ES-I3 (cell line): ENCODE measurements around the gene MDFIC.

Source experiments
- H3K36me3 ChIP-seq: 2 replicates; pipeline ENCODE4 v1.6.1; 2013; ENCODE audit warnings: mild to moderate bottlenecking, low read length, control low read depth, moderate library complexity; ENCODE audit not compliant: insufficient read depth
- H3K4me1 ChIP-seq: 2 replicates; pipeline ENCODE4 v1.6.1; 2013; ENCODE audit warnings: mild to moderate bottlenecking, control low read depth, low read length; ENCODE audit not compliant: insufficient read depth
- H3K9ac ChIP-seq: 2 replicates; pipeline ENCODE4 v1.6.1; 2013; ENCODE audit warnings: low read depth, mild to moderate bottlenecking, low read length, moderate library complexity
- H3K9me3 ChIP-seq: 2 replicates; pipeline ENCODE4 v1.6.1; 2013; ENCODE audit warnings: mild to moderate bottlenecking, low read length, moderate library complexity; ENCODE audit not compliant: control insufficient read depth, insufficient read depth

MDFIC gene

DNA sequence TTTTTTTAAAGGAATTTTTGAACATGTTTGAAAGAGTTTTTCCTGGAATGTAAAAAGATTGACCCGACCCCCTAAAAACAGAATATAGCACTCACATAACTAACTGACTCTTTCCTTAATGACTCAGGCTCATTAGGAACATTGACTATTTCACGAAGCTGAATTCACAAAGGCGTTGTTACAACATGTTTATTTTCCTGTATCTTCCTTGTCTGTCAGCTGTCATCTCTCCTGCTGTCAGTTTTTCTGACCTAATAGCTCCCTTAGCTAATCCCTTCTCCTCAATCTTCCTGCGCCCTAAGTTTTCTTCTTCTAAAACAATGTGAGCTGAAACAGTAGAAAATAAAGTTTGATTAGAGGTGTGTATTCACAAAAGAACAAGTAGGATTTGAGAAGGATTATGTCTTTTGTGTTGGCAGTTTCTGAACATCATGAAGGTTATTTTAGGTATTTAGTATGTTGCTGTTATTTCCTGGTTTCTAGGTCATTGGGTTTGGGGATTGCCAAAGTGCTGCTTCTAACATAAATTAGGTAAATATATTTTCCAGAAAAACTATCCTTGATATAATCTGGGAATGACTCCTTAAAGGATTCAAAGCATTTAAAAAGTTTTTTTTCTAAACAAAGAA is 4.6 kb upstream of the MDFIC start:
- Histone ChIP-seq H3K4me1 (0 out of 2 replicates have a peak, but pooled peaks cover 6% of the 10 kb centered on the region), H3K36me3 (no peaks in the 10 kb centered on the region), H3K9me3 (no peaks in the 10 kb centered on the region; the same call in 1 of the 2 replicates), H3K9ac (no peak overlapping the region)

- Histone ChIP-seq H3K9me3 (no peaks in the 10 kb centered on the region), H3K9ac (no peak overlapping the region), H3K4me1 (peaks cover 13% of the 10 kb centered on the region), H3K36me3 (no peaks in the 10 kb centered on the region)
Observed at GRCh38 chr7:114919587-114919986, 2.3 kb upstream of the MDFIC start.

GRCh38 chr7:114921631-114922025 is 266 bp upstream of the MDFIC start:
- Histone ChIP-seq H3K4me1 (peaks cover 7% of the 10 kb centered on the region), H3K9ac (peak overlapping the region; percentile 95), H3K36me3 (no peaks in the 10 kb centered on the region), H3K9me3 (no peaks in the 10 kb centered on the region)

- Histone ChIP-seq H3K9ac (peak overlapping the region; percentile 95), H3K36me3 (no peaks in the 10 kb centered on the region), H3K9me3 (no peaks in the 10 kb centered on the region), H3K4me1 (peaks cover 7% of the 10 kb centered on the region)
Observed at GRCh38 chr7:114922652-114923402, 933 bp downstream of the MDFIC start.

- peaks cover 7% of the 10 kb centered on the region for H3K4me1 ChIP-seq
- H3K9me3 ChIP-seq = no peaks in the 10 kb centered on the region
- H3K36me3 ChIP-seq = no peaks in the 10 kb centered on the region
- peak overlapping the region; percentile 95 for H3K9ac ChIP-seq
Observed at GRCh38 chr7:114923403-114923713, 1.5 kb downstream of the MDFIC start.

DNA sequence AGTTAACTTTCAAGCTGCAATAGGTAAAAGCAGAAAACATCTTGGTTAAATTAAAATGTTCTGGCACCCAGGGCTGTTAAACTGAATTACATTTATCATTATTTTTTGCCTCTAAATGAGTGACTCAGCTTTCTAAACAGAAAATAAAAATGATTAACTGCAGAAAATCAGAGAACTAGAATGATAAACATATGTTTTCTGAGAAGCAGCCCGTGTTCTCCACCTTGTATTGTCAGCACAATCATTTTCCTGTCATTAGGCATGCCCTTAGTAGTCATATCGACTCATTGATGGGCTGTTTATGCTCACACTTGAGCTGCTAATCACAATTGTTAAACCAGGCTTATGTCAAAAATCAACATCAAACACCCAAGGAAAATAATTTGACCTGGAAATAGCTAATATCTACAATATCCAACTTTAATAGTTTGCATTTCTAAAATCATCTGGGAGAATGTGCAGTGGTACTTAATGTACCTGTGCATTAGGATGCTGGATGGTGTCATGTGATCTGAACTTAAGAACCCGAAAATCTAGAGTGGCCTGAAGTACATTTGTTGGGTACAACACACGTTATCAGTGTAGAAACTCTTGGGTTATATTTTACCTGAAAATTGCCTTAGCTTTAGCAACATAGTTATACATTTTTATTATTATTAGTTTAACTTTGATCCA is 2.3 kb downstream of the MDFIC start:
- Histone ChIP-seq H3K9me3 (no peaks in the 10 kb centered on the region), H3K36me3 (no peaks in the 10 kb centered on the region), H3K9ac (no peak overlapping the region), H3K4me1 (peaks cover 7% of the 10 kb centered on the region)

GRCh38 chr7:114925434-114925833 is 3.5 kb downstream of the MDFIC start:
- Histone ChIP-seq H3K9ac (no peak overlapping the region), H3K36me3 (no peaks in the 10 kb centered on the region), H3K4me1 (peaks cover 17% of the 10 kb centered on the region), H3K9me3 (no peaks in the 10 kb centered on the region)

- H3K36me3 ChIP-seq = no peaks in the 10 kb centered on the region
- H3K4me1 ChIP-seq = peaks cover 25% of the 10 kb centered on the region
- H3K9ac ChIP-seq = no peak overlapping the region
- no peaks in the 10 kb centered on the region for H3K9me3 ChIP-seq
Observed at GRCh38 chr7:114928060-114928459, 6.2 kb downstream of the MDFIC start.

GRCh38 chr7:114929570-114929969 is 7.7 kb downstream of the MDFIC start:
- Histone ChIP-seq H3K36me3 (no peaks in the 10 kb centered on the region), H3K9me3 (no peaks in the 10 kb centered on the region), H3K4me1 (peaks cover 18% of the 10 kb centered on the region), H3K9ac (no peak overlapping the region)

GRCh38 chr7:114930107-114930661 is 8.3 kb downstream of the MDFIC start:
- H3K36me3 ChIP-seq = no peaks in the 10 kb centered on the region
- H3K9ac ChIP-seq = no peak overlapping the region
- no peaks in the 10 kb centered on the region for H3K9me3 ChIP-seq
- H3K4me1 ChIP-seq = peaks cover 18% of the 10 kb centered on the region

- Histone ChIP-seq H3K4me1 (peaks cover 18% of the 10 kb centered on the region), H3K9ac (no peak overlapping the region), H3K9me3 (no peaks in the 10 kb centered on the region), H3K36me3 (no peaks in the 10 kb centered on the region)
Observed at GRCh38 chr7:114930829-114931655, 9.1 kb downstream of the MDFIC start.

- Histone ChIP-seq H3K4me1 (peaks cover 18% of the 10 kb centered on the region), H3K36me3 (no peaks in the 10 kb centered on the region), H3K9me3 (no peaks in the 10 kb centered on the region), H3K9ac (no peak overlapping the region)
Observed at GRCh38 chr7:114931656-114932011, 9.7 kb downstream of the MDFIC start.

DNA sequence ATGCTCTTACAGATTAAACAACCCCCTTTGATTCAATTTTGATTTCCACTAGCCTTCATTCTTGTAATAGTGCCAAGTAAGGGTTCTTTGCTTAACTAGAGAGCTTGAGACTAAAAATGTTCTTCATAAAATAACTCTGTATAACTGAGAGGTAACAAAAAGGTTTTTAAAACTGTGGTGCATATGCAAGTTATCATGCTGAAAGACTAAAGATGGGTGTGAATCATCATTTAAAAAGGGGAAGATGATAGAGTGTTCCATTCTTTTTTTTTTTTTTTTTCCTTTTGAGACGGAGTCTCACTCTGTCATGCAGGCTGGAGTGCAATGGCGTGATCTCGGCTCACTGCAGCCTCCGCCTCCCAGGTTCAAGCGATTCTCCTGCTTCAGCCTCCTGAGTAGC is 11.1 kb downstream of the MDFIC start:
- no peaks in the 10 kb centered on the region for H3K9me3 ChIP-seq
- H3K36me3 ChIP-seq = no peaks in the 10 kb centered on the region
- H3K4me1 ChIP-seq = peaks cover 18% of the 10 kb centered on the region
- H3K9ac ChIP-seq = no peak overlapping the region

DNA sequence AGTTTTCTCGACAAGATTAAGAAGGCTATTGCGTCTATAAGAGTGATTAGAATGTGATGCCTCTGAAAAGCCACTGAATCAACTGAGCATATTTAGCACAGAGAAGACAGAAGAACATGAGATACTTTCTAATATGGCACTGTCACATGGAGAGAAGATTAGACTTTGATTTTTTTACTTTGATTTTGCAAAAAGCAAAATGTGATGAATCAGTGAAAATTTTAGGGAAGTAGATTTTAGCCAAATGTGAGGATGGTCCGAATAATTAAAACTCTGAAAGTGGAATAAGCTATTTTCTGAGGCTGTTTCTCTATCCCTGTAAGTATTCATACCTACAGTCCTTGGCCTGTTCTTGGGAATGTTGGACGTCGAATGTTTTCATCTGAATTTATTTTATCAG is 11.8 kb downstream of the MDFIC start:
- Histone ChIP-seq H3K4me1 (peaks cover 18% of the 10 kb centered on the region), H3K36me3 (no peaks in the 10 kb centered on the region), H3K9ac (no peak overlapping the region), H3K9me3 (no peaks in the 10 kb centered on the region)
